Rectal smooth muscle tissue (tissue), 1 donor: ENCODE results near the gene STEAP3.

Experiments used
- H3K27ac ChIP-seq: one replicate; pipeline ENCODE4 v1.7.0; 2013; ENCODE audit warnings: low read depth, low read length, inconsistent platforms
- H3K27me3 ChIP-seq: one replicate; pipeline ENCODE4 v1.7.0; 2013; ENCODE audit warnings: low read length; ENCODE audit not compliant: control insufficient read depth, insufficient read depth
- H3K36me3 ChIP-seq: one replicate; pipeline ENCODE4 v1.7.0; 2013; ENCODE audit warnings: low read length; ENCODE audit not compliant: control insufficient read depth, insufficient read depth
- H3K4me1 ChIP-seq: one replicate; pipeline ENCODE4 v1.7.0; 2013; ENCODE audit warnings: low read length; ENCODE audit not compliant: control insufficient read depth, insufficient read depth
- H3K4me3 ChIP-seq: one replicate; pipeline ENCODE4 v1.7.0; 2013; ENCODE audit warnings: low read length
- H3K9ac ChIP-seq: one replicate; pipeline ENCODE4 v1.7.0; 2013; ENCODE audit warnings: low read length

STEAP3 gene

GRCh38 chr2:119231975-119232665 is 8.5 kb downstream of the STEAP3 start:
- H3K4me3 ChIP-seq: no peak overlapping the region
- peaks cover 3% of the 10 kb centered on the region for H3K27me3 ChIP-seq
- no peak overlapping the region for H3K27ac ChIP-seq
- H3K4me1 ChIP-seq: no peaks in the 10 kb centered on the region
- no peaks in the 10 kb centered on the region for H3K36me3 ChIP-seq
- H3K9ac ChIP-seq: no peak overlapping the region

- H3K27me3 ChIP-seq: peaks cover 3% of the 10 kb centered on the region
- no peaks in the 10 kb centered on the region for H3K4me1 ChIP-seq
- H3K4me3 ChIP-seq: no peak overlapping the region
- H3K27ac ChIP-seq: no peak overlapping the region
- H3K36me3 ChIP-seq: no peaks in the 10 kb centered on the region
- no peak overlapping the region for H3K9ac ChIP-seq
These were observed 9.0 kb downstream of the STEAP3 start for GRCh38 chr2:119232666-119232993.

DNA sequence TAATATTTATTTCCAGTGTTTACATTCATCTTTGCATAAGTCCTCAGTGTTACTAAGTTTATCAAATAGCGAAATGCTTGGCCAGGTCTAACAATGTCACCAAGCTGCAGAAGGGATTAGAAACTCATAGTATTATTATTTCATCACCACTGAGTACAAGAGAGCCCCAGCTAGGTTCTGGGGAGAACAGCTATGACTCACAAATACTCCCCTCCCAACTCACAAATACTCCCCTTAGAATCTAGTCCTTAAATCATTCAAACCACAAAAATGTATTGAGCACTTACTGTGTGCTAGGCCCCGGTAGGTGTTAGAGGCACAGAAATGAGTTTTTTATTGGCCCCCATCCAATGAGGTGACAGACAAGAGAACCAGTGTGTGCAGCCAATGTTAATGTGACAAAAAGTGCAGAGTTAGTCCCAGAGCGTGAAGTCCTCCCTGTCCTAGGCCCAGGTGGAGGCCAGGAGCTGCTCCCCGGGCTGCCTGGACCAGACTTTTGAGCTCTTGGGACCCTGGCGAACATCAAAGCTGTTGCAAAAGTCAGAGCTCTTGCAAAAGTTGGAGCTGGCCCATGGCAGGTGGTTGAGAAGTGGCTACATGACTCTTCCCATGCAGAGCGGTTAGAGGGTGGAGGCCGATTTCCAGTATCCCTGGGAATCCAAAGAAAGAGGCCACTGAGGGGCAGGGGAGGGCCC is 9.8 kb downstream of the STEAP3 start:
- Histone ChIP-seq H3K4me3 (no peak overlapping the region), H3K9ac (no peak overlapping the region), H3K36me3 (no peaks in the 10 kb centered on the region), H3K27me3 (peaks cover 3% of the 10 kb centered on the region), H3K4me1 (no peaks in the 10 kb centered on the region), H3K27ac (no peak overlapping the region)

DNA sequence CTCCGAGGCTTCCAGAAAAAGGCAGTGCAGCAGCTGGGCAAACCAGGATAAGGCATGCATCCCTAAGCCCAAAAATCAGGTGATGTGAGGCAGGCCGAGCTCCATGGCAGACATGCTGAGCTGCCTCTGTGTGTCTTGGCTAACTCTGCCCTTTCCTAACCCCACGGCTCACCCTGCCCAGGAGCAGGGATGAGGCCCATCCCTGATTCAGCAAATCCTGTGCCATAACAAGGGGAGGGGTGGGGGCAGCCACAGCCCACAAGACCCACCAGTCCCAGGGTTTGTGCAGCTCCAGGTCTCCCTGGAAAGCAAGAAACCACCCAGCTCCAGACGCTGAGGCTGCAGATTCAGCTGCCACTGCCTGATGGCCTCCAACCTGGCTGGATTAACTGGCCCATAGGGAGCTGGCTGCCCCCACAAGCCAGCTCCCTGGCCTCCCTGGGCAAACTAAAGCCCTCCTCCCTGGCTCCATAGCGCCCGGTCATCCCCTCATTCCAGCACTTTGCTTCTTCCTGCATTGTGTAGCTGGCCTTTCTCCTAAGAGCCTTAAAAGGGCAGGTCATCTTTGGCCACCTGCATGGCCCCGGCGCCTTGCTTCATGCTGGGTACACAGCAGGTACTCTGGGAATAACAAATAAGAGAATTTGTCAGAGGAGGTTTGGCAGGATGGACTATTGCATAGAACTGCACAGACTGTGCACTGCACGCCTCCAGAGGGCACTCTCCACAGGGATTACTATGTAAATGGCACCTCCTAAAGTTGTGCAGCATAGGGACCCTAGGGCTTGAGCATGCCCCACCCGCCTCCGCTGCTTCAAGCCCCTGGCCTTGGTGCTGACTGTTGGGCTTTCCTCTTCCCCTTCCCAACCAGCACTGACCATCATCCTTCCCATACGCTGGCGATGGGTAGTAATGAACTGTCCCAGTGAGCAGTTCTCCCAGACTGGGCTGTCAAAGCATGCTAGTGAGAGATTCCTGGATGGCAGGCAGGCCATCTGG is 10.7 kb downstream of the STEAP3 start:
- Histone ChIP-seq H3K4me3 (no peak overlapping the region), H3K36me3 (no peaks in the 10 kb centered on the region), H3K4me1 (no peaks in the 10 kb centered on the region), H3K27me3 (no peaks in the 10 kb centered on the region), H3K9ac (no peak overlapping the region), H3K27ac (no peak overlapping the region)

GRCh38 chr2:119236796-119237195 is 13.2 kb downstream of the STEAP3 start:
- no peak overlapping the region for H3K4me3 ChIP-seq
- no peaks in the 10 kb centered on the region for H3K36me3 ChIP-seq
- H3K27me3 ChIP-seq: no peaks in the 10 kb centered on the region
- no peak overlapping the region for H3K27ac ChIP-seq
- no peak overlapping the region for H3K9ac ChIP-seq
- no peaks in the 10 kb centered on the region for H3K4me1 ChIP-seq

GRCh38 chr2:119240311-119241204 is 16.9 kb downstream of the STEAP3 start:
- H3K27ac ChIP-seq: peak overlapping the region; percentile 46

GRCh38 chr2:119241205-119241532 is 17.5 kb downstream of the STEAP3 start:
- H3K27me3 ChIP-seq: no peaks in the 10 kb centered on the region
- H3K4me1 ChIP-seq: no peaks in the 10 kb centered on the region
- H3K9ac ChIP-seq: no peak overlapping the region
- no peak overlapping the region for H3K27ac ChIP-seq
- H3K4me3 ChIP-seq: no peak overlapping the region
- no peaks in the 10 kb centered on the region for H3K36me3 ChIP-seq

More at GRCh38 chr2:119240311-119241204, 16.9 kb downstream of the STEAP3 start:
- Histone ChIP-seq H3K9ac (no peak overlapping the region), H3K4me3 (no peak overlapping the region), H3K36me3 (no peaks in the 10 kb centered on the region), H3K27me3 (no peaks in the 10 kb centered on the region), H3K4me1 (no peaks in the 10 kb centered on the region)

GRCh38 chr2:119242276-119243119 is 18.9 kb downstream of the STEAP3 start:
- H3K4me3 ChIP-seq: no peak overlapping the region
- H3K4me1 ChIP-seq: no peaks in the 10 kb centered on the region
- no peak overlapping the region for H3K9ac ChIP-seq
- H3K27me3 ChIP-seq: no peaks in the 10 kb centered on the region
- no peak overlapping the region for H3K27ac ChIP-seq
- H3K36me3 ChIP-seq: no peaks in the 10 kb centered on the region

GRCh38 chr2:119243621-119244020 is 20.0 kb downstream of the STEAP3 start:
- H3K9ac ChIP-seq: no peak overlapping the region
- no peak overlapping the region for H3K27ac ChIP-seq
- no peaks in the 10 kb centered on the region for H3K36me3 ChIP-seq
- no peak overlapping the region for H3K4me3 ChIP-seq
- no peaks in the 10 kb centered on the region for H3K27me3 ChIP-seq
- H3K4me1 ChIP-seq: no peaks in the 10 kb centered on the region

DNA sequence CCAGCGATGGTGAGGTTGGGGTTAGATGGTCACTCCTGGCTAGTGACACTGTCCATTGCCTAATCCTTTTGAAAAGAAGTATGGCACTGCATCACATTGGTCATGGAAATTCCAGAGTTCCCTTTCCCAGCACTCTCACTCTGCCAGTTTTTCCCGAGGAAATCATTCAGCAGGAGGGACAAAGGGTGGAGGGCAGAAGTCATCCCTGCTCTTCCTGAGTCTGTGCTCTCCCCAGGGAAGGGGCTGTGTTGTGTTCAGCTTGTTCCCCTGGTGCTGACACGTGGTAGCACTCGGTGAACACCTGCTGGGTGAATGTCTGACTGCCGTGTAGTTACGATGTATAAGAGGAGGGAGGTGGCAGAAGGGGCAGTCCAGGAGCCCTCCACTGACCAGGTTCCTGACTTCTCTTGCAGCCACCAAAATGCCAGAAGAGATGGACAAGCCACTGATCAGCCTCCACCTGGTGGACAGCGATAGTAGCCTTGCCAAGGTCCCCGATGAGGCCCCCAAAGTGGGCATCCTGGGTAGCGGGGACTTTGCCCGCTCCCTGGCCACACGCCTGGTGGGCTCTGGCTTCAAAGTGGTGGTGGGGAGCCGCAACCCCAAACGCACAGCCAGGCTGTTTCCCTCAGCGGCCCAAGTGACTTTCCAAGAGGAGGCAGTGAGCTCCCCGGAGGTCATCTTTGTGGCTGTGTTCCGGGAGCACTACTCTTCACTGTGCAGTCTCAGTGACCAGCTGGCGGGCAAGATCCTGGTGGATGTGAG is 21.6 kb downstream of the STEAP3 start:
- no peaks in the 10 kb centered on the region for H3K4me1 ChIP-seq
- H3K4me3 ChIP-seq: no peak overlapping the region
- no peak overlapping the region for H3K27ac ChIP-seq
- no peak overlapping the region for H3K9ac ChIP-seq
- no peaks in the 10 kb centered on the region for H3K27me3 ChIP-seq
- H3K36me3 ChIP-seq: no peaks in the 10 kb centered on the region

DNA sequence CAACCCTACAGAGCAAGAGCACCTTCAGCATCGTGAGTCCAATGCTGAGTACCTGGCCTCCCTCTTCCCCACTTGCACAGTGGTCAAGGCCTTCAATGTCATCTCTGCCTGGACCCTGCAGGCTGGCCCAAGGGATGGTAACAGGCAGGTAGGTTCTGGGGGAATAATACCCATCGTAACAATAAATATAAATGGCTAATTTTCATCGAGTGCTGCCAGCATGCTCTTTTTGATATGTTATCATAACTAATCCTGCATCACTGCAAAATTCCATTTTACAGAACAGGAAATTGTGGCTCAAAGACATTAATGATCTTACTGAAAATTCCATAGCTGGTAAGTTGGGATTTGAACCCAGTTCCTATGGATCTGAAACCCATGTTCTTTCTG is 22.2 kb downstream of the STEAP3 start:
- H3K4me3 ChIP-seq: no peak overlapping the region
- H3K36me3 ChIP-seq: no peaks in the 10 kb centered on the region
- no peak overlapping the region for H3K9ac ChIP-seq
- H3K4me1 ChIP-seq: no peaks in the 10 kb centered on the region
- H3K27ac ChIP-seq: no peak overlapping the region
- no peaks in the 10 kb centered on the region for H3K27me3 ChIP-seq
